Prostate gland (tissue), 2 donors: ENCODE measurements around the gene CDHR1. TPM values are rescaled to one million over a fixed set of nuclear protein-coding genes. Genes with fewer than 3 reads are reported as not detected.

Experiments
- DNase-seq: peaks from one replicate; pipeline ENCODE4 v3.0.0-alpha.2; 2019; ENCODE audit warnings: low spot score
- H3K27ac ChIP-seq, 2 donors: fragments of 200-600 bp; sonication (generic); 2 replicates each; pipeline ENCODE4 v1.5.1; 2017 to 2019
- H3K27me3 ChIP-seq: fragments of 200-600 bp; sonication (generic); replicated peaks from 2 replicates; pipeline ENCODE4 v1.5.1; 2019; ENCODE audit not compliant: insufficient read depth
- H3K36me3 ChIP-seq, 2 donors: fragments of 200-600 bp; sonication (generic); 1 replicate in 1 of 2; 2 replicates in 1 of 2; pipeline versions ENCODE4 v1.5.1 to v1.8.1; 2017 to 2019
- H3K4me1 ChIP-seq: fragments of 200-600 bp; sonication (generic); replicated peaks from 2 replicates; pipeline ENCODE4 v1.5.1; 2019
- H3K4me3 ChIP-seq, 2 donors: fragments of 200-600 bp; sonication (generic); 2 replicates each; pipeline ENCODE4 v1.5.1; 2017 to 2019
- H3K9me3 ChIP-seq: fragments of 200-600 bp; sonication (generic); 2 replicates; pipeline ENCODE4 v1.5.1; 2017
- POLR2A ChIP-seq: fragments of 450-650 bp; IDR thresholded peaks from one replicate; pipeline ENCODE4 v1.6.1; 2016; ENCODE audit warnings: antibody characterized with exemption, mild to moderate bottlenecking
- POLR2AphosphoS5 ChIP-seq: sonication (generic); formaldehyde crosslinking; IDR thresholded peaks from one replicate; pipeline ENCODE4 v1.6.1; 2017; ENCODE audit warnings: antibody characterized with exemption
- WGBS: methylation state at CpG from one replicate; pipeline ENCODE4 v1.1.5; 2018; 5-methylcytosine and 5-hydroxymethylcytosine counted together
- intact Hi-C: fragments of 100-400 bp; cut with DNase I; formaldehyde crosslinking; loops from one replicate; pipeline ENCODE4 v1.14.2; 2022
- total RNA-seq, 2 donors: library from RNA; depleted of rRNA; stranded (reverse); fragments of >200 nt; gene quantifications; one replicate each; pipeline ENCODE4 v1.1.0, GENCODE V29; 2016
- TF ChIP-seq, protein P1 (sequence below), 4 experiments: fragments of 200-600 bp in 2 of 4; fragments of 450-650 bp in 2 of 4; sonication (generic) in 2 of 4; IDR thresholded peaks; 1 replicate in 3 of 4; 2 replicates in 1 of 4; pipeline ENCODE4 v1.5.1; 2016 to 2019; ENCODE audit warnings: antibody characterized with exemption in 4 of 4, mild to moderate bottlenecking in 2 of 4, moderate library complexity in 2 of 4

CDHR1 gene
- total RNA-seq, 2 donors from 2014 or later: 0.45 to 0.82 TPM

- no peaks in the 10 kb centered on the region for H3K4me1 ChIP-seq
- whole genome bisulfite sequencing: 88% methylated on average over 4 of the region's 4 CpGs
- H3K9me3 ChIP-seq: no peaks in the 10 kb centered on the region
- no peak overlapping the region for H3K27ac ChIP-seq
- TF ChIP-seq POLR2A (no peak), POLR2AphosphoS5 (no peak)
- TF ChIP-seq, protein P1, sequence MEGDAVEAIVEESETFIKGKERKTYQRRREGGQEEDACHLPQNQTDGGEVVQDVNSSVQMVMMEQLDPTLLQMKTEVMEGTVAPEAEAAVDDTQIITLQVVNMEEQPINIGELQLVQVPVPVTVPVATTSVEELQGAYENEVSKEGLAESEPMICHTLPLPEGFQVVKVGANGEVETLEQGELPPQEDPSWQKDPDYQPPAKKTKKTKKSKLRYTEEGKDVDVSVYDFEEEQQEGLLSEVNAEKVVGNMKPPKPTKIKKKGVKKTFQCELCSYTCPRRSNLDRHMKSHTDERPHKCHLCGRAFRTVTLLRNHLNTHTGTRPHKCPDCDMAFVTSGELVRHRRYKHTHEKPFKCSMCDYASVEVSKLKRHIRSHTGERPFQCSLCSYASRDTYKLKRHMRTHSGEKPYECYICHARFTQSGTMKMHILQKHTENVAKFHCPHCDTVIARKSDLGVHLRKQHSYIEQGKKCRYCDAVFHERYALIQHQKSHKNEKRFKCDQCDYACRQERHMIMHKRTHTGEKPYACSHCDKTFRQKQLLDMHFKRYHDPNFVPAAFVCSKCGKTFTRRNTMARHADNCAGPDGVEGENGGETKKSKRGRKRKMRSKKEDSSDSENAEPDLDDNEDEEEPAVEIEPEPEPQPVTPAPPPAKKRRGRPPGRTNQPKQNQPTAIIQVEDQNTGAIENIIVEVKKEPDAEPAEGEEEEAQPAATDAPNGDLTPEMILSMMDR (IDR thresholded peaks at IDR 0.05): no peak
- H3K27me3 ChIP-seq: no peaks in the 10 kb centered on the region
- no peaks in the 10 kb centered on the region for H3K36me3 ChIP-seq
- DNase-seq: no peak
- intact Hi-C loops: no loop called here
- H3K4me3 ChIP-seq: no peak overlapping the region
Measured at GRCh38 chr10:84155521-84155920, 38.8 kb upstream of the CDHR1 start.

DNA sequence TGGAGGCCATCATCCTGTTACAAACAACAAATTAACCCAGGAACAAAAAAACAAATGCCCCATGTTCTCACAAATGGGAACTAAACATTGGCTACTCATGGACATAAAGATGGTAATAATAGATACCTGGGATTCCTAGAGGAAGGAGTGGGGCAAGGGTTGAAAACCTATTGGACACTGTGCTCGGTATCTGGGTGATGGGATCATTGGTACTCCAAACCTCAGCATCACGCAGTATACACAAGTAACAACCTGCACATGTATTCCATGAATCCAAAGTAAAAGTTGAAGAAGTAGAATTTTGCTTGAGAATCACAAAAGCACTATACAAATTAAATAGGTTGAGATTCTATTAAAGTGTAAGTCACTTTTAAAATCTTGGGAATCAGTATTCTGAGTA is 38.3 kb upstream of the CDHR1 start:
- TF ChIP-seq, protein P1 (IDR thresholded peaks at IDR 0.05): no peak
- TF ChIP-seq POLR2A (no peak), POLR2AphosphoS5 (no peak)
- WGBS: 91% methylated on average over 2 of the region's 2 CpGs
- H3K36me3 ChIP-seq: no peaks in the 10 kb centered on the region
- no peak overlapping the region for H3K27ac ChIP-seq
- H3K9me3 ChIP-seq: no peaks in the 10 kb centered on the region
- intact Hi-C loops: no loop called here
- H3K4me3 ChIP-seq: no peak overlapping the region
- DNase-seq: no peak
- no peaks in the 10 kb centered on the region for H3K4me1 ChIP-seq
- H3K27me3 ChIP-seq: no peaks in the 10 kb centered on the region

GRCh38 chr10:84156768-84157167 is 37.6 kb upstream of the CDHR1 start:
- no peak overlapping the region for H3K27ac ChIP-seq
- intact Hi-C loops: no loop called here
- WGBS: 76% methylated on average over 10 of the region's 10 CpGs

DNA sequence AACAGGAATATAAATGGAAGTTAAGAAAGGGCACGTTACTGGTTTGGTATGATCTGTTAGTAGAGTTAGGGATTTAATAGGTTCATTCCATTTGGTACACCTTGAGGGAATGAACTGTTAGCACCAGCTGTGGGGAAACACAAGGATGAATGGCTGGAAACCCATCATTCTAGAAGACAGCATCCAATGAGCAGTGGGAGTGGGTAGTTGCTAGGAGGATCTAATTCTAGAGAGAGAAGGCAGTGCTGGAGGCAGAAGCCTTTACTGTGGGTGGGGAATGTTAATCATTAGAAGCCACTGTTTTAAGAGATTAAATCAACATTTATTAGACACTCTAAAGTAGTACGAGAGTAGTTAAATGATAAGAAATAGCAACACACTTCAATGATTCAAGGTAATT is 36.3 kb upstream of the CDHR1 start:
- TF ChIP-seq POLR2AphosphoS5: no peak
- TF ChIP-seq, protein P1 (IDR thresholded peaks at IDR 0.05): no peak
- no peak for TF ChIP-seq POLR2A
- Histone ChIP-seq H3K27ac (no peak overlapping the region), H3K27me3 (no peaks in the 10 kb centered on the region), H3K4me1 (no peaks in the 10 kb centered on the region), H3K4me3 (no peak overlapping the region), H3K9me3 (no peaks in the 10 kb centered on the region), H3K36me3 (no peaks in the 10 kb centered on the region)
- intact Hi-C loops: no loop called here
- DNase-seq: no peak
- WGBS: 73% methylated on average over 2 of the region's 2 CpGs

More at GRCh38 chr10:84156768-84157167, 37.6 kb upstream of the CDHR1 start:
- H3K36me3 ChIP-seq: no peaks in the 10 kb centered on the region
- H3K4me3 ChIP-seq: no peak overlapping the region
- H3K4me1 ChIP-seq: no peaks in the 10 kb centered on the region
- no peaks in the 10 kb centered on the region for H3K9me3 ChIP-seq
- TF ChIP-seq, protein P1 (IDR thresholded peaks at IDR 0.05): no peak
- TF ChIP-seq POLR2A (no peak), POLR2AphosphoS5 (no peak)
- H3K27me3 ChIP-seq: no peaks in the 10 kb centered on the region
- no peak for DNase-seq

GRCh38 chr10:84158550-84158949 is 35.8 kb upstream of the CDHR1 start:
- intact Hi-C loops: no loop called here
- WGBS: 83% methylated on average over 4 of the region's 4 CpGs
- TF ChIP-seq POLR2A (no peak), POLR2AphosphoS5 (no peak)
- TF ChIP-seq, protein P1 (IDR thresholded peaks at IDR 0.05): no peak

More at GRCh38 chr10:84158550-84158949, 35.8 kb upstream of the CDHR1 start:
- no peaks in the 10 kb centered on the region for H3K36me3 ChIP-seq
- no peak overlapping the region for H3K27ac ChIP-seq
- DNase-seq: no peak
- no peaks in the 10 kb centered on the region for H3K9me3 ChIP-seq
- H3K4me3 ChIP-seq: no peak overlapping the region
- H3K27me3 ChIP-seq: no peaks in the 10 kb centered on the region
- H3K4me1 ChIP-seq: no peaks in the 10 kb centered on the region
